ENCODE measurements around the gene IKZF3.
"Not testable (repeated sequence)": the region's sequence is repeated elsewhere in the genome, so short reads cannot be mapped to it uniquely, and the experiment has no call there.

The IKZF3 gene

DNA sequence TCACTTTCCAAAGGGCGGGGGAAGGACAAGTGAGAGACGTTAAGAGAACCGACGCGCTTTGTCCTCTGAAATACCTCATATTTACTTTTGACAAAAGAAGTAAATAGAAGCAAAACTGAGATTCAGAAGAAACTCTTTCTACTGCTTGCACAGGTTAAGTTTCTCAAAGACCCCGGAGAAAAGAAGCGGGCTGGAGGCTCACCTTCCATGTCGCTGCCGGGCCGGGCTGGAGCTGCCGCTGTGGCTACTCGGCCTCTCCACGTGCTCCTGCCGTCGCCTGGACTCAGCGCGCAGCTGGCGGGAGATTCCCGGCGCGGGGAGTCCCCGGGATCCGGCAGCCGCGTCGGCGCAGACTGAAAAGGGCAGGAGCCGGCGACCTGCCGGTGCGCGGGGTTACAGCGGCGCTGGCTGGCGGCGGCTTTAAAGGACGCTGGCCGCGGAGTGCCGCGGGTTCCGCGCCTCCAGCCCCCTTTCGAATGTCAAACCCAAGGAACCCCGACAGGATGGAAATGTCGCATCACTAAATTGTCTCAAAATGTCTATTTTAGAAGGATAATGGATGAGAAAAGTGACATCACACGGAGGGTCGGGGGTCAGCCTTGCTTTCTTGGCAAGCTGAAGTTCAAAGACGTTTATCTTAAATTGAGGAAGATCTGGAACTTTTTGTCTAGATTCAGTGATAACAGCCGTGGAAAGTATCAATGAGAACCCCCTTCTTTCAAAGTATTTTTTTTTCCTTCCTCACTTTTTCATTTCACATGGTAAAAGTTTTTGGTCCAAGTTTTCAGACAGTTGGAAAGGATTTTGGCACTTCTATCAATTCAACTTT lies at the start of gene IKZF3:
IKZF3 (minus strand) TSS at position 395 of the 829 bp plus-strand sequence; CDS start at position 209, 186 bp downstream.
- peak; percentile 66 to 87 (median 77) for DNase-seq (ENCODE audit: low read depth in 2 of 3, low spot score in 1 of 3)

DNA sequence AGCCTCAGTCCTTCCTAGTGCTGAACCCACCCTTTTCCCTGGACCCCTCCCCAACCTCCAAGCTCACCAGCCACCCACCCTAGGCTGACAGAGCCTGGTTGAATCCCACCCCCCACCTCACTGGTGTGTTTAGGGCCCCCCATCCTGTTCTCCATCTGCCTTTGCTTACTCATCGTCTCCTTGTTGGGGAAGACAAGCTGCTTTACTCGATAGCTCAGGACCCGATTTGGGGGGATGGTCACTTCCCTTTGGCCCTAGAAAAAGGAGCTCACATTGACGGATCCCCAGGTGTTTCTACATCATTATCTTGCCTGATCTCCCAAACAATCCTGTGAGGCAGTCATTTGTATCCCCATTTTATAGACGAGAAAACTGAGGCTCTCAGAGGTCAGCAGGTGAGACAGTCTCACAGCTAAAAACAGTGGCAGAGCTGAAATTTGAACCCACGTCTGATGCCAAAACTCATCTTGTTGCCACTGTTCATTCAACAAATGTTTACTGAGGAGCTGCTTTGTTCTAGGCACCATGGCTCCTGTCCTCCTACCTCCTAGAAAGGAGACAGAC lies 44.8 kb upstream of the IKZF3 start:
- DNase-seq (ENCODE audit: low read depth in 2 of 3, low spot score in 1 of 3), result no peak

- DNase-seq (ENCODE audit: low read depth in 2 of 3, low spot score in 1 of 3), result no peak
Observed at GRCh38 chr17:39904990-39905288, 40.8 kb upstream of the IKZF3 start.

DNA sequence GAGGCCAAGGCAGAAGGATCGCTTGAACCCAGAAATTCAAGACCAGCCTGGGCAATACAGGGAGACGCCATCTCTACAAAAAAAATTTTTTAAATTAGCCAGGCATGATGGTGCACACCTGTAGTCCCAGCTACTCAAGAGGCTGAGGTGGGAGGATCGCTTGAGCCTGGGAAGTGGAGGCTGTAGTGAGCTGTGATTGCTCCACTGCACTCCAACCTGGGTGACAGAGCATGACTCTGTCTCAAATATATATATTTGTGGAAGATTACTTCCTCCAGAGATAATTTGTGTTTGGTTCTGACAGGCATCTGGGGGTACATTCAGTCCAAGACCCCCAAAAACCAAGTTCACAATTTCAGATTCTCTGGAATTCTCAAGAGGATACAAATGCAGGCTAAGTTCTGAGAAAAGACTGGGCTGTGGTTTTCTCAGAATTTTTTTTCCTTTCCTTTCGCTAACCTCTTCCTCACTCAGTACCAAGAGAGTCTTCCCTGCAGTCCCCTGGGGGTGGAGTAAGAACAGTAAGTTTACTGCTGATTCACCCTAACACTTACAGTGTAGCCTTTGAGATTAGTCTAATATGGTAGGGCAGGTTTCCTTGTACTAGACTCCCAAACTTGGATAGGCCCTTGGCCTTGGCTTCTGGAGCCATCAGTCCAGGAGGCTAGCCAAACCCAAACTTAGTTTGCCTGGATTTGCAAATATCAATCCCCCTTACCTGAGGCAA lies 39.2 kb upstream of the IKZF3 start:
- DNase-seq (ENCODE audit: low read depth in 2 of 3, low spot score in 1 of 3), result no peak

DNA sequence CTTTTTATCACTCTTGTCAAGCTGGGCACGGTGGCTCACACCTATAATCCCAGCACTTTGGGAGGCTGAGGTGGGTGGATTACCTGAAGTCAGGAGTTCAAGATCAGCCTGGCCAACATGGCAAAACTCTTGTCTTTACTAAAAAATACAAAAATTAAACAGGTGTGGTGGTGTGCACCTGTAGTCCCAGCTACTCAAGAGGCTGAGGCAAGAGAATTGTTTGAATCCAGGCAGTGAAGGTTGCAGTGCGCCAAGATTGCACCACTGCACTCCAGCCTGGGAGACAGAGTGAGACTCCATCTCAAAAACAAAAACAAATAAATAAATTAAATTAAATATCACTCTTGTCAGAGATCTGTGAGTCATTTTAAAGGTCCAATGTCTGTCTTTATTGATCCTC lies 37.9 kb upstream of the IKZF3 start:
- DNase-seq (ENCODE audit: low read depth in 2 of 3, low spot score in 1 of 3), result not testable (repeated sequence)

- no peak for DNase-seq (ENCODE audit: low read depth in 2 of 3, low spot score in 1 of 3)
Observed at GRCh38 chr17:39899215-39899614, 35.1 kb upstream of the IKZF3 start.

DNA sequence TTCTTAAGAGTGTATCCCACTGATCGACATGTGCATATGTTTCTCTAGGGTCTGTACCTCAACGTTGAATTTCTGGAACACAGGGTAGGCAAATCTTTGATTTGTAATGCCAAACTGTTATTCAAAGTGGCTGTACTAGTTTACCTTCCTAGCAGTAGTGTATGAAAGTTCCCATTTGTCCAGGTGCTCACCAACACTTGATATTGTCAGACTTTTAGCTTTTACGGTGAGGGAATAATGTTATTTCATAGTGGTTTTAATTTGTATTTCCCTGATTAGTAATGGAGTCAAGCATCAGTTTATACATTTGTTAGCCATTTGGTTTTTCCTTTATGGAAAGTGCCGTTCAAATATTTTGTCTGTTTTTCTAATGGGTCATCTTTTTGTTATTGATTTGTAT lies 34.0 kb upstream of the IKZF3 start:
- DNase-seq (ENCODE audit: low read depth in 2 of 3, low spot score in 1 of 3), result no peak

DNA sequence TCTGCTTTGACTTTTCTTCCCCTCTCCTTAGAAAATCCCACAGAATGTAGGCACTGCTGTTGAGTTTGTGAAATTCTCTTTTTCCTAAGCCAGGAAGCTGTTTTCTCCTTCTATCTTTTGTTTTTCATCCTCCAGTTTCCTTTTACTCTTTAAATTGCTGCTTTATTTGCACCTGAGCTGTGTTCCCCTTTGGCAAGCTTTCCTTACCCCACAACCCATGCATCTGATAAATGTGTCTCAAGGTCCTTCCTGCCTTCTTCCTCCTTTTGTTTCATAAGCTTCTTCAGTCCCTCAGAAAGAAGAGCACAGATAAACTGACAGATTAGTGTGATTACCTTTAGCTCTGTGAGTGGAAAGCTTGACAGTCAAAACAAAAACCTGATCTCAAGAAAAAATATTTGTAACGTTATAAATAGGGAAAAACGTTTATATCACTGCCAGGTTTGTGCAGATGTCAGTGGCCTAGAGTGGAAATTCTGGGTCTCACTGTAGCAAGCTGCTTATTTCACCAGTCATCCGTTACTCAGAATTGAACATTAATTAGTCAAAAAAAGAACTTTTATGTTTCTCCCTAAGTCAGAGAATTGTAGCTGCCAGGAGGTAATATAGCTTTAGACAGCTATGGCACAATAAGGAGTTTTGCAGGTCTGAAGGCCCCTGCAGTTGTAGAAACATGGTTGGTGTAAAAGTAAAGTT lies 30.7 kb upstream of the IKZF3 start:
- no peak for DNase-seq (ENCODE audit: low read depth in 2 of 3, low spot score in 1 of 3)

GRCh38 chr17:39889200-39889599 lies 25.1 kb upstream of the IKZF3 start:
- DNase-seq (ENCODE audit: low read depth in 2 of 3, low spot score in 1 of 3), result no peak

- DNase-seq (ENCODE audit: low read depth in 2 of 3, low spot score in 1 of 3), result no peak
Observed at GRCh38 chr17:39887078-39887477, 23.0 kb upstream of the IKZF3 start.

DNA sequence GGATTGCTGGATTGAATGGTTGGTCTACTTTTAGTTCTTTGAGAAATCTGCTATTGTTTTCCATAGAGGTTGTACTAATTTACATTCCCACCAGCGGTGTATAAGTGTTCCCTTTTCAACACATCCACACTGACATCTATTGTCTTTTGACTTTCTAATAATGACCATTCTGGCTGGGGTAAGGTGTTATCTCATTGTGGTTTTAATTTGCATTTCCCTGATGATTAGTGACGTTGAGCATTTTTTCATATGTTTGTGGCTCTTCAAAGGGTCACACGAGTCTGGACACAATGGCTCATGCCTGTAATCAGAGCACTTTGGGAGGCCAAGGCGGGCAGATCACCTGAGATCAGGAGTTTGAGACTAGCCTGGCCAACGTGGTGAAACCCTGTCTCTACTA lies 22.0 kb upstream of the IKZF3 start:
- DNase-seq (ENCODE audit: low read depth in 2 of 3, low spot score in 1 of 3), result not testable (repeated sequence)

GRCh38 chr17:39872751-39873150 lies 8.6 kb upstream of the IKZF3 start:
- no peak for DNase-seq (ENCODE audit: low read depth in 2 of 3, low spot score in 1 of 3)

DNA sequence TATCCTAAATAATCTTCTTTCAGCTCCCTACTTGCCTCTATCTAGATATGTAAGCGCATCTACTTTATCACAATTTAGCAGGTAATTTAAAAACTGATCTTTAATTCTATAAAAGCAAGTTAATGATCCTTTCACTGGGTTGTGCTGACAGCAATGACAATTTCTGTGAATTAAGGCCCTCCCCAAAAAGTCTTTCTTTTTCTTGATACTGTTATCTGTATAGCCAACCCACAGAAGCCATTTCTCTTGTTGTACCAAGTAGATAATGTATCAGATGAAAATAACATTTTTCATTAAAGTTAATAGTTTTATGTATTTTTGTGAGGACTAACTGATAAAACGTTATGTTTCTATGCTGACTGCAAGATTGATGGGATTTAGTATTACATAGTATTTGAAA lies 7.7 kb upstream of the IKZF3 start:
- DNase-seq (ENCODE audit: low read depth in 2 of 3, low spot score in 1 of 3), result no peak

DNA sequence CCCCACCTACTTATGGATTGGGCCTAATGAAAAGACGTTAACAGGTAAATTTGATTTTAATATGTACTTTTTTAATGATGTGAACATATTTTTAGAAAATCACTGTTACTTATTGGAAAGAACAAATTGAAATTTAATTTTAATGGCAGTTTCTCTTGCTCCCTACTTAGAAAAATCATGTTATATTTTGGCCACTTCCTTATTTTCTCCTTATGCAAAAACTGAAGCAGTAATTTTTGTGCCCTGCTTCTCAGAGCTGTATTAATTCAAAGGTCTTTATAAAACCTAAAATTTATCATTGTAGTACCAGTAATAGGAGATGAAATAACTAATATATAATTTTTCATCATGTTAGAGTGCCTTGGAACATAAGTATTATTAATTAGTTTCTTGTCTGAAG lies 6.7 kb upstream of the IKZF3 start:
- no peak for DNase-seq (ENCODE audit: low read depth in 2 of 3, low spot score in 1 of 3)

DNA sequence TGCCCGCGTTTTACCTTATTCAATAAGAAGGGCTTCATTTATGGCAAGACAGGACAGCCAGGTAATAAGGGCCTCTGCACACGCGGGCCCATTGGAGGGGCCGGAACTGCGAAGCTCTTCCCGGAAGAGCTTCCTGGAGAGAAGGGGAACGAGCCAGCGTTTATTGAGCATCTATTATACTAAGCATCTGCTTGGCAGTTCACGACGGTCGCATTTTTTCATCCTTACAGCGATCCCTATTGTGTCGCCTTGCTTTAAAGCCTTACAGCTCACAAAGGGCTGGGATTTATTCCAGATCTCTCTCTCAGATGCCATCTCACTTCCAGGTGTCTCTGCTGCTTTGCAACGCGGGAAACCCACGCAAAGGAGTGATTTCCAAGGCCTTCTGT lies 4.4 kb upstream of the IKZF3 start:
- no peak for DNase-seq (ENCODE audit: low read depth in 2 of 3, low spot score in 1 of 3)

- peak in 2 of 3 donors; percentile 41 to 51 for DNase-seq (ENCODE audit: low read depth in 2 of 3, low spot score in 1 of 3)
Observed at GRCh38 chr17:39867880-39868553, 3.9 kb upstream of the IKZF3 start, which contains the start of gene ZPBP2. ZPBP2 (plus strand) TSS chr17:39868202; CDS start chr17:39868355, 153 bp downstream.

- peak; percentile 45 to 61 (median 46) for DNase-seq (ENCODE audit: low read depth in 2 of 3, low spot score in 1 of 3)
Observed at GRCh38 chr17:39867084-39867879, 3.2 kb upstream of the IKZF3 start.

- DNase-seq (ENCODE audit: low read depth in 2 of 3, low spot score in 1 of 3), result no peak
Observed at GRCh38 chr17:39866013-39866730, 2.1 kb upstream of the IKZF3 start.

DNA sequence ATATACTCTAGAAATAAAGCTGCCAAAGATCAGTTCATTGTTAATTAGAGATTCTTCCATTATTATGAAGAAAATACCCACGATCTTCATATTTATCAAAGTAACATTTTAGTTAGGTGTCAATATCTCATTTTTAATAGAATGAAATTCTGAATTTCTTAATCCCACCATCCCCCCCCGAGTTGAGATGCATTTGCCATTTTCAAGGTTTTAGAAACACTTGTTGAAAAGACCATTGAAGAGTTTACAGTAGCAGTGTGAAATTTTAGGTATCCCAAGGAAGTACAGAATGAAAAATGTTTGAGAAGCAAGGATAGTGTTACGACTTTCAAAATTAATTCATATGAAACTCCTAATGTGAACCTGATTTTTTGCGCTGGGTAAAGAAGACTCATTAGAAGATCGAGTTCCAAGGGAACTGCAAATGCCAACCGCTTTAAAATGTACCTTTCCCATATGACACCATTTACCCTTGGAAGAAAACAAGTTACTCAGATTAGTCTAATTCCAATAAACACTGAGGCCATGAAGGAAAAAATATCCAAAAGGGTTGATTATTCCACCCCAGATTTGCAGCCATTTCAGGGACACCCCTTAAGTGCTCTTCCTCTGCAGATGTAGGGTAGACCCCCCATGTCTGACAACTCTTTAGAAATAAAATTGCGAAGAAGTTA lies 731 bp downstream of the IKZF3 start:
- no peak for DNase-seq (ENCODE audit: low read depth in 2 of 3, low spot score in 1 of 3)
